HepG2 (cell line): ENCODE measurements around the gene FANCM. TPM values are rescaled to one million over a fixed set of nuclear protein-coding genes. Genes with fewer than 3 reads are reported as not detected.
A peak's percentile ranks its signal among the peaks of the same experiment; 100 is the strongest.

Source experiments
- ATAC-seq: fragments of 200-7000 bp; cut with Tn5 transposase; 3 replicates; pipeline ENCODE4 v1.9.1; 2020; ENCODE audit warnings: mild to moderate bottlenecking, moderate library complexity
- BruUV-seq: library from RNA; stranded (reverse); fragments of 400-500 nt; replicated peaks from 2 replicates; lab custom pipeline; 2021; lab: Mats Ljungman, UMichigan
- CTCF ChIA-PET: fragments of 300-600 bp; formaldehyde crosslinking; extraction: SDS; loops from one replicate; lab custom pipeline; 2021; ENCODE audit warnings: low total read pairs, inconsistent platforms, low intra/inter-chr PET ratio; lab: Yijun Ruan, JAX
- POLR2A ChIA-PET: fragments of 350-600 bp; sonication (Branson Sonifier 250); formaldehyde crosslinking; loops from one replicate; lab custom pipeline; 2020; ENCODE audit warnings: antibody characterized with exemption, inconsistent platforms; lab: Yijun Ruan, JAX
- DNase-seq: peaks from one replicate; pipeline ENCODE4 v3.0.0-alpha.2; 2015; ENCODE audit warnings: low spot score
- FAIRE-seq: peaks from 3 replicates; lab custom pipeline; 2011; peaks lifted over from hg19 to GRCh38; lab: Jason Lieb, UNC
- H2AFZ ChIP-seq: one replicate; pipeline ENCODE4 v1.6.1; 2011; ENCODE audit warnings: low read length, inconsistent platforms
- H3K27ac ChIP-seq: fragments of 300-600 bp; 3 replicates; pipeline ENCODE4 v1.8.0; 2011; ENCODE audit warnings: mixed run types, mild to moderate bottlenecking, mixed read lengths, low read length, inconsistent platforms; ENCODE audit not compliant: insufficient read depth; ENCODE audit errors: extremely low read length
- H3K27me3 ChIP-seq, 2 experiments: fragments of 200-600 bp in 1 of 2; 2 replicates in 1 of 2; 3 replicates in 1 of 2; pipeline versions ENCODE4 v1.6.0 to v1.8.0; 2011; ENCODE audit warnings: low read length in 2 of 2, mild to moderate bottlenecking in 2 of 2, moderate library complexity in 2 of 2, inconsistent platforms in 1 of 2; ENCODE audit not compliant: insufficient read depth in 2 of 2, control insufficient read depth in 1 of 2
- H3K36me3 ChIP-seq, 2 experiments: fragments of 200-600 bp in 1 of 2; replicated peaks in 1 of 2; 2 replicates in 1 of 2; 3 replicates in 1 of 2; pipeline versions ENCODE4 v1.5.1 to v1.8.0; 2011; ENCODE audit warnings: low read length in 2 of 2, inconsistent platforms in 1 of 2; ENCODE audit not compliant: insufficient read depth in 2 of 2, control insufficient read depth in 1 of 2
- H3K4me1 ChIP-seq: 2 replicates; pipeline ENCODE4 v1.5.1; 2012; ENCODE audit warnings: low read length, inconsistent platforms; ENCODE audit not compliant: insufficient read depth
- H3K4me2 ChIP-seq: 2 replicates; pipeline ENCODE4 v1.6.0; 2011; ENCODE audit warnings: low read depth, low read length, inconsistent platforms
- H3K4me3 ChIP-seq, 3 experiments: fragments of 200-600 bp in 1 of 3; sonication (generic), shearing (Covaris generic) in 1 of 3; replicated peaks in 1 of 3; 2 replicates each; pipeline ENCODE4 v1.5.1; 2011 to 2016; ENCODE audit warnings: low read length in 3 of 3, inconsistent platforms in 2 of 3, low read depth in 2 of 3, mild to moderate bottlenecking in 2 of 3, control low read depth in 1 of 3, mixed read lengths in 1 of 3; ENCODE audit not compliant: insufficient read depth in 1 of 3
- H3K79me2 ChIP-seq: one replicate; pipeline ENCODE4 v1.6.1; 2011; ENCODE audit warnings: low read length, inconsistent platforms; ENCODE audit not compliant: insufficient read depth
- H3K9ac ChIP-seq: 2 replicates; pipeline ENCODE4 v1.6.0; 2011; ENCODE audit warnings: mild to moderate bottlenecking, low read depth, low read length, inconsistent platforms; ENCODE audit not compliant: insufficient read depth
- H3K9me3 ChIP-seq: 2 replicates; pipeline ENCODE4 v1.5.1; 2012; ENCODE audit warnings: mild to moderate bottlenecking, low read length
- H4K20me1 ChIP-seq: 2 replicates; pipeline ENCODE4 v1.6.0; 2011; ENCODE audit warnings: inconsistent platforms, mild to moderate bottlenecking, low read length, moderate library complexity; ENCODE audit not compliant: insufficient read depth
- FOSL1 ChIP-seq: sonication (generic); formaldehyde crosslinking; IDR thresholded peaks from 2 replicates; pipeline ENCODE4 v1.9.0; 2021; ENCODE audit warnings: missing genetic modification reagents, borderline replicate concordance
- FOSL2 ChIP-seq: sonication (generic); formaldehyde crosslinking; IDR thresholded peaks from 2 replicates; pipeline ENCODE4 v1.4.0; 2020; ENCODE audit warnings: missing genetic modification reagents
- KDM1A ChIP-seq: IDR thresholded peaks from 2 replicates; pipeline ENCODE4 v1.6.1; 2016; ENCODE audit warnings: missing compliant biosample characterization
- KLF13 ChIP-seq: sonication (generic); formaldehyde crosslinking; IDR thresholded peaks from 2 replicates; pipeline ENCODE4 v1.4.0; 2020; ENCODE audit warnings: mild to moderate bottlenecking, missing genetic modification reagents
- KLF6 ChIP-seq: IDR thresholded peaks from 2 replicates; pipeline ENCODE4 v1.8.0; 2016; ENCODE audit warnings: missing biosample characterization, missing genetic modification reagents
- NR2C2 ChIP-seq: sonication (generic); formaldehyde crosslinking; IDR thresholded peaks from 2 replicates; pipeline ENCODE4 v1.4.0; 2020; ENCODE audit warnings: missing genetic modification reagents, mild to moderate bottlenecking, moderate library complexity, borderline replicate concordance
- NR2F1 ChIP-seq, 2 experiments: fragments of 450-650 bp in 1 of 2; formaldehyde crosslinking in 1 of 2; IDR thresholded peaks; 2 replicates each; pipeline versions ENCODE4 v1.5.0 to v1.6.1; 2016 to 2020; ENCODE audit warnings: mild to moderate bottlenecking in 1 of 2, missing compliant biosample characterization in 1 of 2, missing genetic modification reagents in 1 of 2, moderate library complexity in 1 of 2
- NR2F6 ChIP-seq, 2 experiments: IDR thresholded peaks; 2 replicates each; pipeline ENCODE4 v1.6.1; 2016; ENCODE audit warnings: antibody characterized with exemption in 1 of 2, mild to moderate bottlenecking in 1 of 2
- POGZ ChIP-seq: sonication (generic); formaldehyde crosslinking; IDR thresholded peaks from 2 replicates; pipeline ENCODE4 v1.4.0; 2020; ENCODE audit warnings: mild to moderate bottlenecking, missing genetic modification reagents
- PRPF4 ChIP-seq: fragments of 200-400 bp; formaldehyde crosslinking; IDR thresholded peaks from 2 replicates; pipeline ENCODE4 v1.6.1; 2016; ENCODE audit warnings: low read length, low read depth; ENCODE audit not compliant: poor library complexity, severe bottlenecking
- TEAD3 ChIP-seq: optimal IDR thresholded peaks from 2 replicates; pipeline ENCODE3; 2016; ENCODE audit warnings: borderline replicate concordance
- ZMYM2 ChIP-seq: sonication (generic); formaldehyde crosslinking; IDR thresholded peaks from 2 replicates; pipeline ENCODE4 v1.8.0; 2022; ENCODE audit warnings: mild to moderate bottlenecking, missing genetic modification reagents
- ZMYM3 ChIP-seq: sonication (generic); formaldehyde crosslinking; IDR thresholded peaks from 2 replicates; pipeline ENCODE4 v1.5.1; 2020; ENCODE audit warnings: mild to moderate bottlenecking, missing genetic modification reagents
- ZNF652 ChIP-seq: IDR thresholded peaks from 2 replicates; pipeline ENCODE4 v1.6.1; 2016; ENCODE audit warnings: low read depth, borderline replicate concordance
- WGBS: methylation state at CpG from one replicate; pipeline ENCODE4 v1.1.6; 2017; ENCODE audit warnings: low lambda C conversion rate; 5-methylcytosine and 5-hydroxymethylcytosine counted together
- in situ Hi-C: cut with HindIII; loops from 2 replicates; pipeline ENCODE4 v1.10.0; 2017; ENCODE audit warnings: low pct_unique_long_range_greater_than_20kb; ENCODE audit not compliant: extremely low pct_ligation_motif_present
- intact Hi-C: fragments of 100-400 bp; cut with micrococcal nuclease; formaldehyde crosslinking; loops from one replicate; pipeline ENCODE4 v1.10.0; 2022; ENCODE audit not compliant: unreplicated experiment
- polyA plus RNA-seq, 8 experiments: library from polyadenylated mRNA; depleted of rRNA in 3 of 8; stranded (reverse) in 7 of 8; unstranded in 1 of 8; fragments of >200 nt; fragmentation: Illumina TruSeq in 4 of 8; extraction: Trizol in 4 of 8; gene quantifications; 2 replicates each; pipeline versions ENCODE4 v1.2.1 to v1.2.3, GENCODE V29; 2011 to 2016; ENCODE audit warnings: low read depth in 4 of 8, missing spikeins in 1 of 8, mixed read lengths in 1 of 8; ENCODE audit not compliant: insufficient read depth in 1 of 8
- total RNA-seq, 5 experiments: library from RNA; depleted of rRNA; stranded (reverse); fragments of >200 nt; fragmentation: Illumina TruSeq; extraction: Trizol; gene quantifications; 2 replicates each; pipeline ENCODE4 v1.2.3, GENCODE V29; 2016; ENCODE audit warnings: low read depth in 1 of 5
- TF ChIP-seq, protein P1 (sequence below): sonication (generic); formaldehyde crosslinking; IDR thresholded peaks from 2 replicates; pipeline ENCODE4 v1.5.0; 2020; ENCODE audit warnings: mild to moderate bottlenecking, missing genetic modification reagents
- TF ChIP-seq, protein P2 (sequence below): sonication (generic); formaldehyde crosslinking; IDR thresholded peaks from 2 replicates; pipeline ENCODE4 v1.5.0; 2020; ENCODE audit warnings: mild to moderate bottlenecking, missing genetic modification reagents
- TF ChIP-seq, protein P3 (sequence below): sonication (generic); formaldehyde crosslinking; IDR thresholded peaks from 2 replicates; pipeline ENCODE4 v1.4.0; 2020; ENCODE audit warnings: missing genetic modification reagents

Gene FANCM
- total and polyA plus RNA-seq, 2 of the 13 experiments (the other 11 are each of a cell fraction or from before 2014, with no cell fraction given), result 2.6 to 10.4 TPM

DNA sequence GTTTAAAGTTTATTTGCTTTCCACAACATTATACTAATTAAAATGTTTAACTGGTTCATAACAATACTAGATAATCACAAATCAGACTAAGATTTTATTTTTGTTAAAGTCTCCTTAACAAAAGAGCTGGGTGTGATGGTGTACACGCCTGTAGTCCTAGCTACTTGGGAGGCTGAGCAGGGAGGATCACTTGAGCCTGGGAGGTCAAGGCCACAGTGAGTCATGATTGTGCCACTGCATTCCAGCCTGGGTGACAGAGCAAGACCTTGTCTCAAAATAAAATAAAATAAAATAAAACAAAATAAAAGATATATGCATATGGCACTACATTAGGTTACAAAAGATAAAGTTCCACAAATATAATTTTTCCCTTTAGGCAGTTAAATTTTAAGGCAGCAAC is 111.7 kb downstream of the FANCM start:
- Histone ChIP-seq H3K4me1 (peaks cover 39% of the 10 kb centered on the region), H3K9me3 (no peaks in the 10 kb centered on the region), H3K27ac (no peak overlapping the region), H2AFZ (no peak overlapping the region), H3K36me3 (peaks cover 0 to 3% of the 10 kb centered on the region in 2 experiments; a peak in 1 of 5 replicates), H4K20me1 (no peaks in the 10 kb centered on the region), H3K79me2 (peaks cover 95% of the 10 kb centered on the region), H3K4me3 (no peak overlapping the region), H3K27me3 (no peaks in the 10 kb centered on the region), H3K9ac (no peak overlapping the region), H3K4me2 (no peak overlapping the region)
- TF ChIP-seq ZMYM3 (CRISPR knock-in tag), result peak; percentile 67; the same call in 1 of the 2 replicates
- peak; percentile 94 for TF ChIP-seq FOSL2 (CRISPR knock-in tag)
- peak; percentile 41; the same call in 1 of the 2 replicates for TF ChIP-seq KDM1A (CRISPR knock-in tag)
- TF ChIP-seq, protein P1, sequence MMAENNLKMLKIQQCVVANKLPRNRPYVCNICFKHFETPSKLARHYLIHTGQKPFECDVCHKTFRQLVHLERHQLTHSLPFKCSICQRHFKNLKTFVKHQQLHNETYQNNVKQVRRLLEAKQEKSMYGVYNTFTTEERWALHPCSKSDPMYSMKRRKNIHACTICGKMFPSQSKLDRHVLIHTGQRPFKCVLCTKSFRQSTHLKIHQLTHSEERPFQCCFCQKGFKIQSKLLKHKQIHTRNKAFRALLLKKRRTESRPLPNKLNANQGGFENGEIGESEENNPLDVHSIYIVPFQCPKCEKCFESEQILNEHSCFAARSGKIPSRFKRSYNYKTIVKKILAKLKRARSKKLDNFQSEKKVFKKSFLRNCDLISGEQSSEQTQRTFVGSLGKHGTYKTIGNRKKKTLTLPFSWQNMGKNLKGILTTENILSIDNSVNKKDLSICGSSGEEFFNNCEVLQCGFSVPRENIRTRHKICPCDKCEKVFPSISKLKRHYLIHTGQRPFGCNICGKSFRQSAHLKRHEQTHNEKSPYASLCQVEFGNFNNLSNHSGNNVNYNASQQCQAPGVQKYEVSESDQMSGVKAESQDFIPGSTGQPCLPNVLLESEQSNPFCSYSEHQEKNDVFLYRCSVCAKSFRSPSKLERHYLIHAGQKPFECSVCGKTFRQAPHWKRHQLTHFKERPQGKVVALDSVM (CRISPR knock-in tag), result peak; percentile 97
- TF ChIP-seq, protein P2, sequence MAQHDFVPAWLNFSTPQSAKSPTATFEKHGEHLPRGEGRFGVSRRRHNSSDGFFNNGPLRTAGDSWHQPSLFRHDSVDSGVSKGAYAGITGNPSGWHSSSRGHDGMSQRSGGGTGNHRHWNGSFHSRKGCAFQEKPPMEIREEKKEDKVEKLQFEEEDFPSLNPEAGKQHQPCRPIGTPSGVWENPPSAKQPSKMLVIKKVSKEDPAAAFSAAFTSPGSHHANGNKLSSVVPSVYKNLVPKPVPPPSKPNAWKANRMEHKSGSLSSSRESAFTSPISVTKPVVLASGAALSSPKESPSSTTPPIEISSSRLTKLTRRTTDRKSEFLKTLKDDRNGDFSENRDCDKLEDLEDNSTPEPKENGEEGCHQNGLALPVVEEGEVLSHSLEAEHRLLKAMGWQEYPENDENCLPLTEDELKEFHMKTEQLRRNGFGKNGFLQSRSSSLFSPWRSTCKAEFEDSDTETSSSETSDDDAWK (CRISPR knock-in tag), result no peak
- TF ChIP-seq ZNF652 (CRISPR knock-in tag), result no peak
- peak; percentile 29; the same call in 1 of the 2 replicates for TF ChIP-seq POGZ (CRISPR knock-in tag)
- peak; percentile 64 for TF ChIP-seq FOSL1
- no peak for TF ChIP-seq KLF13 (CRISPR knock-in tag)
- peak in 1 of 2 experiments; percentile 75; a peak in 2 of 4 replicates for TF ChIP-seq NR2F1 (CRISPR knock-in tag; IDR thresholded peaks at IDR 0.05)
- TF ChIP-seq PRPF4, result no peak
- TF ChIP-seq KLF6 (CRISPR knock-in tag), result no peak
- peak; percentile 69 for TF ChIP-seq TEAD3 (CRISPR knock-in tag)
- TF ChIP-seq ZMYM2 (CRISPR knock-in tag), result peak; percentile 58; the same call in 1 of the 2 replicates
- TF ChIP-seq, protein P3, sequence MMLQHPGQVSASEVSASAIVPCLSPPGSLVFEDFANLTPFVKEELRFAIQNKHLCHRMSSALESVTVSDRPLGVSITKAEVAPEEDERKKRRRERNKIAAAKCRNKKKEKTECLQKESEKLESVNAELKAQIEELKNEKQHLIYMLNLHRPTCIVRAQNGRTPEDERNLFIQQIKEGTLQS (CRISPR knock-in tag), result peak; percentile 79
- TF ChIP-seq NR2F6 (IDR thresholded peaks at IDR 0.05), result peak; percentile 57
- TF ChIP-seq NR2F6 (CRISPR knock-in tag; IDR thresholded peaks at IDR 0.05), result peak; percentile 87
- TF ChIP-seq NR2C2, result peak; percentile 26; the same call in 1 of the 2 replicates
- DNase-seq (peak; percentile 25), FAIRE-seq (no peak), ATAC-seq (no peak)
- intact Hi-C loops (no loop called here), in situ Hi-C loops (no loop called here)
- CTCF ChIA-PET, result interaction anchor here (0.6 kb wide), 1 partner anchor 10 kb away, joined by 3 read pairs; no protein-coding TSS in a partner anchor
- no TSS peak for BruUV-seq
- 89% methylated on average over 1 of the region's 1 CpG for WGBS
- POLR2A ChIA-PET, result interaction anchor here (1.3 kb wide), 1 partner anchor 350 kb away, joined by 3 read pairs; a partner anchor contains a TSS
